Measurements from ENCODE around the gene CORO7.
A peak's percentile ranks its signal among the peaks of the same experiment; 100 is the strongest.

Gene CORO7

DNA sequence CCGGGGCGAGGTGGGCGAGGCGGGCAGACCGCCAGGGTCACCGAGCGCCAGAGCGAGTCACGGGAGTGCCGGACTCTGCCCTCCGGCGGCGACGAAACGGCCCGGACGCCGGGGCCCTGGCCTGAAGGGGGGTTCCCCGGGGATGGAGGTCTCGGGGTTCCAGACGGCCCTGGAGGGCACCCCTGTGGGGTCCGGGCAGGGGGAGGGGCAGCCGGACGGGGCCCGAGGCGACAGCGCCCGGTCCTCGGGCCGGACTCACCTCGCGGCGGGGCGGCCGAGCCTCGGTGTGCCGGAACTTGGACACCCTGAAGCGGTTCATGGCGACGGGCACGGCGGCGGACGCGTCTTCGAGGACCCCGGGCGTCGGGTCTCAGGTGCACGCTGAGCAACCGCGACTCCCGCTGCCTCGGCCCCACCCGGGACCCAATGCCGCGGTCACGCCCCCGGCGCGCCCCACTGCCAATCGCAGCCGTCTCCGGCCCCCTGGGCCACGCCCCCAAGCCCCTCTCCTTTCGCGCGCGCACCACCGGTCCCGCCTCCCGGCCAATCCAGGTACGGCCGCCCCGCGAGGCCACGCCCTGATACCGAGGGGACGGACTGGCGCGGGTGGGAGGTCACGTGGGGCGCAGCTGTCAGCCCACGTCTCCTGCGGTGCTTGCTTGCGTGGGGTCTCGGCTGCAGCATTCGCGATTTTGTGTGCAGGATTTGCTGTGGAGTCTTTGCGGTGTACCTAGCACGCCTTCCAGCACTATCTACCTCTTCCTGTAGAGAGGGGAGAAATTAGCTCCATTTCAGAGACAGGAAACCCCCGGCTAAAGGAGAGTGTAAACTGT, at the start of gene CORO7:
Gene CORO7, minus strand, starts transcription at position 397 of the 833 bp plus-strand sequence. Its CDS starts 78 bp downstream, at position 319.
- DNase-seq, result peak; percentile 89

DNA sequence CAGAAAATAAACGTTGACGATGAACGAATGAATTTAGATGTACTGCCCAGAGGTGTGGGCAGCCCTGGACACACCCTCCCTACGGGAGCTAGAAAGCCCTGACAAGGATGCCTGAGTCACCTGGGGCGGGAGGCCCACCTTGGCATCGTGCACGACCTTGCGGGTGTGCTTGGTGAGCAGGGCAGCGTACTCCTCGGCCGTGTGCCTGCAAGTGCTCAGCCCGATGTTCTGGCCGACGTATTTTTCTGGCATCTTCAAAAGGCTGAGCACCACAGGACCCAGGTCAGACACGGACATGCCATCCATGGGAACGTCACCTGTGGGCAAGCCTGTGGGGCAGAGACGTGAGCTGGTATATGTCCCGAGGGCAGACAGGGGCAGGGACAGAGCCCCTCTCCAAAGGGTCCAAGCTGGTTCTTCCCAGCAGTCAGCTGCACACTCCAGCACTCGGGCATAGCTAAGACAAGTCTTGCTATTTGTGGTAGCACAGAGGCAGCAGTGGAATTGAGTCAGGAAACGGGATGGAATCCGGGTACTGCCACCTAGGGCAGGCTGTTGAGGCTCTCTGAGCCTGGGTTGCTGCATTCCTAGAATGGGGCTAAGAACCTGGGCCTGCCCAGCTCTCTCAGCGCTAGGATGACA, 47.2 kb upstream of the CORO7 start:
- no peak for DNase-seq

DNA sequence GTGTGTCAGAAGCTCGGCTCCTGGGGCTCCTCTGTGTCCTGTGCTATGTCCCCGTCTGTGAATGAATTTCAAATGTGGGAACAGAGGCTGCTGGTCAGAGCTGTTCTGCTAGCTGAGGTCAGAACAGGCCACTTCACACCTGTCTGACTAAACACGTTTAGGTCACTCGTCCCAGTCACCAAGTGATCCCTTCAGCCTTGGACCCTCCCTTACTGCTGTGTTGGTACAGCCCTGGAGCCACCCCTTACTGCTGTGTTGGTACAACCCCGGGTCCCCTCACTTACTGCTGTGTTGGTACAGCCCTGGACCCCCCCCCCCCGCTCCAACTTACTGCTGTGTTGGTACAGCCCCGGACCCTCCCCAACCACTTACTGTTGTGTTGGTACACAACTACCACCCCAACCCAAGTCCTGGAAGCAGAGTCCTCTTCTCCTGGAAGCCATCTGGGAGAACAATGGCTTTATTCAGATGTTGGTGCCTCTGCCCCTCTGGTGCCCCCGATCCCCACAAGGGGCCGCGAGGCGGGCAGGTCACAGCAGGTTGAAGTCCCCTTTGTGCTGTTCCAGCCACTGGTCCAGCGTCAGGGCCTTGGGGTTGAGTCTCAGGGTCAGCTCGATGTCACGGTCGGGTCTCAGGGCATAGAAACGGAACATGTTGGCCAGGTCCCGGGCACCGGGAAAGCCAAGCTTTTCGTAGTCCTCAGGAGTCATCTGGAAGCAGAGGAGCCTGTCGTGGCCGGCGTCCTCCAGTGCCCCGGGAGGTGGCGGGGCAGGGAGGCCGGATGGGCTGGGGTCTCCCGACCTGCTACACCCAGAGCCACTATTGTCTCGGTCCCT, 45.1 kb upstream of the CORO7 start:
- no peak for DNase-seq

DNA sequence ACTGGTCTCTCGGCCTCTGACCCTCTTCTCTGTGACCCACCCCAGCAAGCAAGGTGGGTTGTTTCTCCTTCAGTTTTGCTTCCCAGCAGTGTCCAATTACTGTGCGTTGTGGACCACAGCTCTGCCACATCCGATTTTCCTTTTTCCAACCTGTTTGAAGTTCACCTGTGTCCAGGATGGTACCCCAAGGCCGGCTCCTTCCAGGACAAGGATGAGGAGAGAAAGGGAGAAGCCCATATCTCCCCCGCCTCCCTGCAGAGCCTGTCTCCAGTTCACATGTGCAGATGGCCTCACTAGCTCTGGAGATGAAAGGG, 44.5 kb upstream of the CORO7 start:
- no peak for DNase-seq

DNA sequence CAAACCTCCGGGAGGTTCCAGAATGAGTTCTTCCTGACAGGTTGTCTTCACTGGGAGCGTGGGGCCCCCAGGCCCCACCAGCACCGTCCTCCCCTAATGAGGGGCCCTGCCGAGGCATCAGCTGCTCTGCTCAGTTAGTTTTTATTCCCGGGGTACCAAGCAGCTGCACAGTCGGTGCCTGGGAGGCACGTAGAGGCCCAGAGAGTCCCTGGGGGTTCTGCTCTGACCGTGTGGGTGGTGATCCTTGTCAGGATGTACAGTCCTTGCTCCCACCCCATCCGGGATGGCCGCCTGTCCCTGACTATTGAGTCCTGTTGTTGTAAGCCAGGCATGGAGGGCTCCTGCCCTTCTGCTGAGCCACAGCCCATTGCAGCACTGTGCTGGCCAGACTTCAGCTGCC, 39.6 kb upstream of the CORO7 start:
- no peak for DNase-seq

DNA sequence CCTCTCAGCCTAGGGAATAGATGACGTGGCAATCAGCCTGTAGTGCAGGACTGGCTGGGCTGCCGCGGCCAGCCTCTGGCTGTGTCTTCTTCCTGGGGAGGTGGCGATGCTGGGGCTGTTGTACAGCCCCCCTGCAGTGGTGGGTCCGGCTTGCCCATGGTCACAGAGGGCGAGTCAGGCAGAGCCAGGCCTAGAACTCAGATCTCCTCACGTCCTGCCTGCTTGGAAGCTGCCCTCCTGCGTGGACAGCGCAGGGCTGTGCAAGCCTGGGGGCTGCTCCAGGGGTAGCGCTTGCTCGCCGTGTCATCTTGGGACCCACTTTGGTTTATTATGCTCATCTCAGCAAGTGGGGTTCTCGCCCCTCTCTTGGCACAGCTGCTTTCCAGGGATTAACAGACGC, 38.7 kb upstream of the CORO7 start:
- DNase-seq, result no peak

DNA sequence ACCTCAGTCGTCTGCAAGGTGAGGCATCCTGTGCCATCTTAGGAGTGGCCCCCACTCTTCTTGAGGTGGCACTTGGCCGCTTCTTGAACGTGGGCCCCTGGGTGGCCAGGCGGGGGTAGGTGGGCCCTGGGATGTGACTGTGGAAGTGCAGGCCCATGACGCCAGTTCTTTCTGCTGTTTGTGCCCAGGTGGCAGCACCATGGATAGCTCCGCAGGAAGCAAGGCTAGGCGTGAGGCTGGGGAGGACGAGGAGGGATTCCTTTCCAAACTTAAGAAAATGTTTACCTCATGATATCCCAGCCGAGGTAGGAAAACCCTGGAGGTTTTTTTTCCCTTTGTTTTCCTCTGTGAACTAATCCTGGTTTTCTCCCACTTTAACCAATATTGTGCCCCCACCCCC, 38.2 kb upstream of the CORO7 start:
- no peak for DNase-seq

DNA sequence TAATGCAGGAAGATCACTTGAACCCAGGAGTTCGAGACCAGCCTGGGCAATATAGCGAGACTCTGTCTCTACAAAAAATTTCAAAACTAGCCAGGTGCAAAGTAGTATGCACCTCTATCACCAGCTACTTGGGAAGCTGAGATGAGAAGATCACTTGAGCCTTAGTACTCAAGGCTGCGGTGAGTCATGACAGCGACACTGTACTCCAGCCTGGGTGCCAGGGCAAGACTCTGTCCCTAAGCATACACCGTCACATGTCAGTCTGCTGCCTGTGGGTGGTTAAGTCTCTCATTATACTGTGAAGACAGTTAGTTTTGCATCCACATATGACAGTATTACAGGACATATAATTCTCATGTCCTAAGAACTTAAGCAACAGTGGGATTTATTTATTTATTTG, 36.3 kb upstream of the CORO7 start:
- DNase-seq, result no peak

DNA sequence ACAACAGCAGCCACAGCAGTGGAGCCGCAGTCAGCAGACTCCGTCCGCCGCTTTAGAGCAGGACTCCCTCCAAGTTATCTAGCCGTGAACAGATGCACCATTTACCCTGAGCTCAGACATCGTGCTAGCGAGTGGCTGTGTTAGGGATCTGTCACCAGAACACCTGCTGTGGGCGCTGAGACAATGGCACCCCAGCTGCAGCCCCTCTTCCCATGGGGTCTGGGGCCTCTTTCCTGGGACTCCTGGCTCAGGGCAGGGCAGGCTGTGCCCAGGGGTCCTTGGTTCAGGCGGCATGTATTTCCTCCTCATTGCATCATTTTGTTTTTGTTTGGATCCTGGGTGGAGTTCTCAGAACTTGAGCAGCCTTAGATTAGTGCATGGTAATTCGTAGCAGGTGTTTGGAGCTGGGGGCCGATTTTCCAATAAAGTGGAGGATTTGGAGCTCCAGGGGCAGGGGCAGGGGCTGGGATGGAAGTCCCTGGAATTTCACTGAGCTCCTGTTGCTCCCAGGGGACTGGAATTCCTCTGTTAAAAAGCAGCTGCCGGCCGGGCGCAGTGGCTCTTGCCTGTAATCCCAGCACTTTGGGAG, 34.6 kb upstream of the CORO7 start:
- no peak for DNase-seq

DNA sequence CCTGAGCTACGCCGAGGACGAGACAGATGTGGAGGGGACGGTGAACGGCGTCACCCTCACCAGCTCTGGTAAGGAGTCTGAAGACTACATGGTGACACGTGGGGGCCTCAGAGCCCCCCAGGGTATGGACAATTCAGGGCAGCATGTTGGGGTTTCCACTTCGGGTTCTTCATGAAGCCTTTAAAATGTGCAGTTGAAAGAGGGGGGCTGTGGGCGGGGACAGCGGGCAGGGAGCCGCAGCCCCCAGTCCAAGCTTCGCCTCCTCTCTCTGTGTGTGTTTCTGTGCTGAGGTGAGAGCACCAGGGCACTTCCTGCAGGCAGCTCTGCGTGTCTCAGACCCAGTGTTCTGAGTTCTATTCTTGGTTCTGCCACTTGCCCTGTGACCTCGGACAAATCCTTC, 34.0 kb upstream of the CORO7 start:
- no peak for DNase-seq

DNA sequence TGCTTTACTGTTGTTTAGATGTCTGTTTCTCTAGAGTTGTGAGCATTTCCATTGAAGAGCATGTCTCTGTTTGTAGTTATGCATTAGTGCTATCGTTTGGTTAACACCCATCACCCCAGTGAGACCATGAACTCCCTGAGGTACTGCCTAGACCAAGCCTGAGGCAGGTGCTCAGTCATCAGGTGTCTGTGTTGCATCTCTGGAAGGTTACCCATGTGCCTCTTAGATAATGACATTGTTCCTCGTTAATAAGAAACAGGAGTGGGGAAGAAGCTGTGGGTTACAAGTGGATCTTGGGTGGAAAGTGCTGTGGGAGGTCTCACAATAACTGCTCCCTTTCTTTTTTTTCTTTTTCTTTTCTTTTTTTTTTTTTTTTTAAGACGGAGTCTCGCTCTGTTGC, 27.6 kb upstream of the CORO7 start:
- no peak for DNase-seq

DNA sequence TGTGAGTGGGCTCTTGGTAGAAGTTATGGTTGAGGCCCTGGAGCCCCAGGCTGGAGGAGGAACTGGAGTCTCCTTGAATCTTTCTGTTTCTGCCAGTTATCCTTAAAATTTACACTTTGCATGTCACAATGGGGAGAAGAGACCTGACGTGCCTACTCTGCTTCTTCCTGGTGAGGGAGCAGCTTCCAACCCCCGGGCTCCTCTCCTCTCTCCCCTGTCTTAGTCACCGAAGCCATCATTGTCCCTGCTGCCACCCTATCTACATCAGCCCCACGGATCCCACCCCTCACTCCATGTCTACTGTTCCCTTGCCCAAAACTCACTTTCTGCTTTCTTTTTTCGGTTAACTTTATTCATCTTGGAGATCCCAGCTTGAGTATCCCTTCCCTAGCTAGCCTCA, 26.9 kb upstream of the CORO7 start:
- no peak for DNase-seq

DNA sequence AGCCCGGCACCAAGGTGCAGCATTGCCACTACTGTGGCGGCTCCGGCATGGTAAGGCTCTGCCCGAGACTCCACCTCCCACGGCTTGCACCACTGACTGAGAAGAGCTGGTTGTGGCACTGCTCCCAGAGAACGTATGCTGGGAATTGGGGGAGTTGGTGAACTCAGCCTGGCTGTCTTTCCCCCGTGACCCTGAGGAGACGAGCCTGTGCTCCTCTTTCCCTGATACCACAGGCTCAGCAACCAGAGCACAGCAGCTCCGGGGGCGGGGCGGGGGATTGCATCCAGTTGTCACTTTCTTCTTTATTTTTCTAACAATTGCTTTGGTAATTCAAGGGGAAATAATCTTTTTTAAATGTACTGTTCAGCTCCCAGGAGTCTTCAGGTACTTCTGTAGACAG, 26.0 kb upstream of the CORO7 start:
- DNase-seq, result no peak

DNA sequence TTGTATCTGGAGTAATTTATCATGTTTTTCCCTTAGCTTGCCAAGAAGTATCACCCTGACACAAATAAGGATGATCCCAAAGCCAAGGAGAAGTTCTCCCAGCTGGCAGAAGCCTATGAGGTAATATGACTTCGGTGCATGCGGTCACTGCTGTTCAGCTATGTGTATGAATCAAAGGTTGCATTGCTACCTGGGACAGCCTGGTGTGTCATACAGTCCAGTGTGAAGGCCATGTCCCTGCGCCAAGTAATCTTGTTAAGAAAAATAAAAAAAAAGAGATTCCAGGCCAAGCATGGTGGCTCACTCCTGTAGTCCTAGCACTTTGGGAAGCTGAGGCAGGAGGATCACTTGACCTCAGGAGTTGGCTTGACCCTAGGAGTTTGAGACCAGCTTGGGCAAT, 21.0 kb upstream of the CORO7 start:
- no peak for DNase-seq

DNA sequence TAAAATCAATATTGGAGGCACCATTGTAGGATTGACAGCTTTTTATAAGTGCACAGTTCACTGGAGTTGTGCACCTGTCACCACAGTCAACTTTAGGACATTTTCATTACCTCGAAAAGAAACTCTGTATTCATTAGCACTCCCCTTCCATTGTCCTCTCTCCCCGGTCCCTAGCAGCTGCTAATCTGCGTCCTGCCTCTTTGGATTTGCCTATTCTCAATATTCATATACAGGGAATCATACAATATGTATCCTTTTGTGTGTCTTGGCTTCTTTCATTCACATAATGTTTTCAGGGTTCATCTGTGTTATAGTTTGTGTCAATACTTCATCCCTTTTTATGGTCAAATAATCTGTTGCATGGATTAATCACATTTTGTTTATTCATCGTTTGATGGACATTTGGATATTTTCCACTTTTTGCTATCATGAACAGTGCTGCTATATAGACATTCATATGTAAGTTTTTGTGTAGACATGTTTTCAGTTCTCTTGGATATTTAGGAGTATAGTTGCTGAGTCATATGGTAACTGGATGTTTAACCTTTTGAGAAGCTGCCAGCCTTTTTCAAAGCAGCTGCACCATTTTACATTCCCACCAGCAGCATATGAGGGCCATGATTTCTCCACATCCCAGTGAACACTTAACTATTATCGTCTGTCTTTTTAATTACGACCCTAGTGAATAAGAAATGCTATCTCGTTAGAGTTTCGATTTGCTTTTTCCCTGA, 19.1 kb upstream of the CORO7 start:
- DNase-seq, result no peak

DNA sequence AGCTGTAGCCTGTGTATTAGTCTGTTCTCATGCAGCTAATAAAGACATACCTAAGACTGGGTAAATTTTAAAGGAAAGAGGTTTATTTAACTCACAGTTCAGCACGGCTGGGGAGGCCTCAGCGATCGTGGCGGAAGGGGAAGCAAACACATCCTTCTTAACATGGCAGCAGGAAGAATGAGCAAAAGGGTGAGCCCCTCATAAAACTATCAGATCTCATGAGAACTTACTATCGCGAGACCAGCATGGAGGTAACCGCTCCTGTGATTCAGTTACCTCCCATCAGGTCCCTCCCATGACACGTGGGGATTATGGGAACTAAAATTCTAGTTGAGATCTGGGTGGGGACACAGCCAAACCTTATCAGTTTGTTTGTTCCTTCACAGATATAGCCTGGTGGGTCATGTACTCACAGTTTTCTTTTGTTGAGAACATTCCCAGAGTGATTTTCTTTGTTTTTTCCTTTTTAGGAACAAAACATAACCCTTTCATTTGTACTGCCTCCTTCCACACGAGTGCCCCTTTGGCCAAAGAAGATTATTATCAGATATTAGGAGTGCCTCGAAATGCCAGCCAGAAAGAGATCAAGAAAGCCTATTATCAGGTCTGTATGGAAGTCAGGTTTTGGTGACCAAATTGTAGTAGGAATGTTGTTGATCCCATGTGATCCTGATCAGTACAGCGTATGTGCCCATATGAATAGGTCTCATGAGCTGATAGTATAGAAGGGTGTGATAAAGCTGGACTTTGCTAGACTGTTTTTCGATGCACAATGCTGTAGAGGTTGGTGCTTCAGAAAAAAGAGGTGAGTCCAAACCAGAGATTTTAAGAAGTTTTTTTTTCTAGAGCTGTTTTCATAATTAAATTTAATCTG, 17.8 kb upstream of the CORO7 start:
- DNase-seq, result no peak

DNA sequence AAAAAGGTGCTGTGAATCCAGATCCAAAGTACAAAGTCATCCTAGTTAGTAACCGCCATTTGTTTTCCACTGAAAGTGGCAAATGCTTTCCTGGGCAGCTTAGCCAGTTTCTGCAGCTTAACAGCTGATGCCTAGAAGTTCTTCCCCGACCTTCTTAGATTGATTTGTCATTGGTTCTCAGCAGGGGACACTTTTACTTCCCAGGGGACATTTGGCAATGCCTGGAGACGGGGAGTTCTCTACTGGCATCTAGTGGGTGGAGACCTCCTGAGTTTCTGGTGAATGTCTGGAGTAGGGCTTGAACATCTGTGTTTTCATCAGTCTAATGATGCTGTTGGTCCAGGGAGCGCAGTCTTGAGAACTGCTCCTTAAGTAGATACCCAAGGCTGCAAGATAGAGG, 16.8 kb upstream of the CORO7 start:
- DNase-seq, result no peak

DNA sequence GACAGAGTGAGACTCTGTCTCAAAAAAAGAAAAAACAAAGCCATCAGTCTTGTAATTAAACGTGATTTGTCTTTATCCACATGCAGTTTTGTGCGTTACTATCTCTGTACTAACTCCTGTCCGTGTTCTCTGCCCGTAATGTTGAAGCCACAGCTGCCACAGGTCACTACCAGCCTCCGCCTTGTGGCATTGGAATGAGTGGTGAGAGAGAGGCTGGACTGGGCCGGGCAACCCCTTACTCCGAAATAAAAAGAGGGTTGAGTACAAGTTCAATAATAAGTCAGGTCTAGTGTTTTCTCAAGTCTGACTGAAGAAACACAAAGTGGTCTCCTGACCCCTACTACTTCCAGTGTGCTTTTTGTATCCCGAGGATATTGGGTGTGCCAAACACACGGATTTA, 14.6 kb upstream of the CORO7 start:
- no peak for DNase-seq

DNA sequence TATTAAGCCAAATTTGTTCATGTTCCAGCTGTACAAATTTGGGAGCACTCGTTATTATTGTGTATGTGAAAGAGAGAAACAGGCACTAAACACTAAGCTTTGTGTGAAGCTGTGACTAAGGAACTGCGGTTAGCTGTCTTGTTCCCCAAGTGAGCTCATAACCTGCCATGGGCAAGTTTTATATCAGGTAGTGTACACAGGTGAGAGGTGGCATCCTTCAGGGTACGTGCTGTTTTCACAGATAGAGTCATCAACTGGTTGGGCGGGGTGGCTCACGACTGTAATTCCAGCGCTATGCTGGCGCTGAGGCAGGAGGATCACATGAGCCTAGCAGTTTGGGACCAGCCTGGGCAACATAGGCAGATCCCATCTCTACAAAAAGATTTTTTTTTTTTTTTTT, 12.1 kb upstream of the CORO7 start:
- DNase-seq, result no peak

DNA sequence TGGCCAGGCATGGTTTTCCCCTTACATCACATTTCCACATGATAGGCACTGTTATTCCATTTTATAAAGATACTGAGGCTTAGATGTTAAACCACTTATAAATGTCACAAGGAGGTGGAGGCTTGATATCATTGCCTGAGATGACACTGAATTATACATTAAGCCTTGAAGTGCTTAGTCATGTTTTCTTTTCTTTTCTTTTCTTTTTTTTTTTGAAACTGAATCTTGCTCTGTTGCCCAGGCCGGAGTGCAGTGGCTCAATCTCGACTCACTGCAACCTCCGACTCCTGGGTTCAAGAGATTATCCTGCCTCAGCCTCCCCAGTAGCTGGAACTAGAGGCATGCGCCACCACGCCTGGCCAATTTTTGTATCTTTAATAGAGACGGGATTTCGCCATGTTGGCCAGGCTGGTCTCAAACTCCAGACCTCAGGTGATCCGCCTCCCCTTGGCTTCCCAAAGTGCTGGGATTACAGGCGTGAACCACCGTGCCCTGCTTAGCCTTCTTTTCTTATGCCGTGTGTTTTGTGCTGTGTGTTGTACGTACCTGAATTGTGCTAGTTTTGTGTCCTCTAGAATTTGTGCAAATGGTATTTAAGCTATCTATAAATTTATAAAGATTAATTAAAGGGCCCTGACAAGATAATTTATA, 10.5 kb upstream of the CORO7 start:
- no peak for DNase-seq

DNA sequence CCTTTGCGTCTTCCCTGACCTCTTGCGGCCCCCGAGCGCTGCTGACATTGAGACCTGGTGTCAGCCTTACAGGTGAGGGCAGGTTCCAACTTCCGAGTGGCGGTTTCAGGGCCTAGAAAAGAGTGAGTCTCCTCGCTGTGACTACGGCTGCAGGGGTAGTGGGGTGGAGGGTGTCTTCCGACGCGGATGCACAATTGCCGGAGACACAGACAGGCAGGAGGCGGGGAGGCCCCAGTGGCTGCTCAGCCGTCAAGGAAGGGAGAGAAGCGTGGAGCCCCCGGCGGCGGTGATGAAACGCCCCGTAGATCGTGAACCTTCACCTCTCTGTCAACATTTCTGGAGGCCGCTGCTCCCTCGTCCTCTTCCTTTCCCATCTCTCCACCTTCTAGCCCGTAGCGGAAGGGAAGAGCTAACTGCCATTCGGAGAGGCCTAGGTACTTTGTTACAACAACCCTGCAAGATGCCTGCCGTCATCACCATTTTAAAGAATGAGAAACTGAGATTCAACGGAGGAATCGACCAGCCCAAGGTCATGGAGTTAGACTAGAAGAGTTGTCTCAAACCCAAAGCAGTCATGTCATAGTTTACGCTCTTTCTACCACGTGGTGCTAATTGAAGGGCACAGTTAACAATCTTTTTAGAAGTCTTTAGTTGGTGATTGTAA, 9.8 kb upstream of the CORO7 start:
- no peak for DNase-seq
